Breast epithelium (tissue), 3 donors: ENCODE measurements around the gene NAALADL2.

ENCODE experiments used
- POLR2A ChIP-seq: fragments of 450-650 bp; IDR thresholded peaks from one replicate; pipeline ENCODE4 v1.6.1; 2016; ENCODE audit warnings: antibody characterized with exemption, mild to moderate bottlenecking, moderate library complexity
- POLR2AphosphoS5 ChIP-seq, 3 donors: sonication (generic); formaldehyde crosslinking; IDR thresholded peaks; one replicate each; pipeline ENCODE4 v1.6.1; 2017; ENCODE audit warnings: antibody characterized with exemption in 3 of 3
- TF ChIP-seq, protein P1 (sequence below), 3 donors: fragments of 450-650 bp; IDR thresholded peaks; one replicate each; pipeline ENCODE4 v1.5.1; 2016 to 2017; ENCODE audit warnings: antibody characterized with exemption in 3 of 3, mild to moderate bottlenecking in 3 of 3, moderate library complexity in 3 of 3

GRCh38 chr3:175410251-175410650 lies 551.1 kb downstream of the NAALADL2 start:
- TF ChIP-seq POLR2A: no peak
- no peak for TF ChIP-seq POLR2AphosphoS5 (IDR thresholded peaks at IDR 0.05)
- TF ChIP-seq, protein P1, sequence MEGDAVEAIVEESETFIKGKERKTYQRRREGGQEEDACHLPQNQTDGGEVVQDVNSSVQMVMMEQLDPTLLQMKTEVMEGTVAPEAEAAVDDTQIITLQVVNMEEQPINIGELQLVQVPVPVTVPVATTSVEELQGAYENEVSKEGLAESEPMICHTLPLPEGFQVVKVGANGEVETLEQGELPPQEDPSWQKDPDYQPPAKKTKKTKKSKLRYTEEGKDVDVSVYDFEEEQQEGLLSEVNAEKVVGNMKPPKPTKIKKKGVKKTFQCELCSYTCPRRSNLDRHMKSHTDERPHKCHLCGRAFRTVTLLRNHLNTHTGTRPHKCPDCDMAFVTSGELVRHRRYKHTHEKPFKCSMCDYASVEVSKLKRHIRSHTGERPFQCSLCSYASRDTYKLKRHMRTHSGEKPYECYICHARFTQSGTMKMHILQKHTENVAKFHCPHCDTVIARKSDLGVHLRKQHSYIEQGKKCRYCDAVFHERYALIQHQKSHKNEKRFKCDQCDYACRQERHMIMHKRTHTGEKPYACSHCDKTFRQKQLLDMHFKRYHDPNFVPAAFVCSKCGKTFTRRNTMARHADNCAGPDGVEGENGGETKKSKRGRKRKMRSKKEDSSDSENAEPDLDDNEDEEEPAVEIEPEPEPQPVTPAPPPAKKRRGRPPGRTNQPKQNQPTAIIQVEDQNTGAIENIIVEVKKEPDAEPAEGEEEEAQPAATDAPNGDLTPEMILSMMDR (IDR thresholded peaks at IDR 0.05): no peak
